ENCODE results near the gene CLRN2.

The CLRN2 gene

GRCh38 chr4:17514865-17515264 is at the start of gene CLRN2:
TSS of gene CLRN2 (plus strand) at chr4:17515165. CDS start at chr4:17515267, 102 bp downstream.
- Mint-ChIP-seq H3K36me3 (peaks cover 0 to 2% of the 10 kb centered on the region in 2 donors), H3K4me1 (peaks cover 13 to 22% of the 10 kb centered on the region in 2 donors), H3K27me3 (peaks cover 6 to 31% of the 10 kb centered on the region in 2 donors), H3K27ac (no peak within 1 kb of the TSS), H3K9me3 (no peaks in the 10 kb centered on the region), H3K4me3 (no peak within 1 kb of the TSS)
- ATAC-seq (replicated peaks) = no peak
- no peak for DNase-seq

GRCh38 chr4:17468619-17469221 is 46.2 kb upstream of the CLRN2 start:
- no peaks in the 10 kb centered on the region for H3K4me1 Mint-ChIP-seq
- H3K4me3 Mint-ChIP-seq = no peak overlapping the region
- DNase-seq = no peak
- H3K9me3 Mint-ChIP-seq = no peaks in the 10 kb centered on the region
- H3K27ac Mint-ChIP-seq = no peak overlapping the region
- ATAC-seq (replicated peaks) = no peak
- peaks cover 3 to 10% of the 10 kb centered on the region in 2 donors for H3K36me3 Mint-ChIP-seq
- no peaks in the 10 kb centered on the region for H3K27me3 Mint-ChIP-seq

- Mint-ChIP-seq H3K4me3 (no peak overlapping the region), H3K9me3 (no peaks in the 10 kb centered on the region), H3K27ac (no peak overlapping the region), H3K27me3 (no peaks in the 10 kb centered on the region), H3K4me1 (no peaks in the 10 kb centered on the region), H3K36me3 (peaks cover 3 to 6% of the 10 kb centered on the region in 2 donors)
- DNase-seq (no peak), ATAC-seq (replicated peaks) (no peak)
Measured at GRCh38 chr4:17469931-17470674, 44.9 kb upstream of the CLRN2 start.

DNA sequence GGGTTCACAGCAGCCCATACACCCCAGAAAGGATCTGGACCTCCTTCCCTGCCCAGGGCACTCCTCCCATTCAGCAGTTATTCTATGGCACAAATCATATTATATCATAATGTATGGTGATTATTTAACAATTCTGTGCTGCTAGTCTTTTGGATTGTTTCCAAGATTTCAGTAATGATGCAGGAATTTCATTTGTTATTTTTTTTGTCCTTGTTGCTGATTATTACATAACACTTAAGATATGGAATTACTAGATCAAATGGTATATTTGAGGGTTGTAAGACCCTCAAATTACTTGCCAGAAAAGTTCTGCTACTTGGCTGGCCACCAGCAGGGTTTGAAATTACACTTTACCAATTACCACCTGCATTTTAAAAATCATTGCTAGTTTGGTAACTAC is 39.5 kb upstream of the CLRN2 start:
- DNase-seq = no peak
- H3K4me1 Mint-ChIP-seq = peaks cover 5 to 13% of the 10 kb centered on the region in 2 donors
- no peak overlapping the region for H3K27ac Mint-ChIP-seq
- H3K36me3 Mint-ChIP-seq = peaks cover 6 to 14% of the 10 kb centered on the region in 2 donors
- no peak for ATAC-seq (replicated peaks)
- no peak overlapping the region for H3K4me3 Mint-ChIP-seq
- no peaks in the 10 kb centered on the region for H3K9me3 Mint-ChIP-seq
- H3K27me3 Mint-ChIP-seq = no peaks in the 10 kb centered on the region

DNA sequence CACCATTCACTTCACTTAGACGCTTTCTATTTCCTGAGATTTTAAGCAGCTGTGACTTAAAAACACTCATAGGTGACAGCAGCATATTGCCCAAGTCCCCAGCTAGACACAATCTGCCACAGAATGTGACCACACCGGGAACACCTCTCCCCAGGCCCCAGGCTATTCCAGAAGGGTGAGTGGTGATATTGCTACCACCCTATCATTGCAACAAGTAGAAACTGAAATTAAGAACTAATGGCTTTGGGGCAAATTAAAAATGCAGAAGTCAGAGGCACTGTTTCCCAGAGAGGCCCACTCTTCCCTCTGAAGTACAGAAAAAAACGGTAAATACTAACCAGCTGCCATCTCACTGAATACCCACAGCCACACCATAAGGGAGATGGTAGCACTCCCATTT is 38.1 kb upstream of the CLRN2 start:
- Mint-ChIP-seq H3K4me3 (no peak overlapping the region), H3K9me3 (no peaks in the 10 kb centered on the region), H3K27me3 (no peaks in the 10 kb centered on the region), H3K4me1 (peaks cover 5 to 13% of the 10 kb centered on the region in 2 donors), H3K27ac (peak overlapping the region; percentile 38), H3K36me3 (peaks cover 3 to 8% of the 10 kb centered on the region in 2 donors)
- ATAC-seq (replicated peaks) = no peak
- no peak for DNase-seq

DNA sequence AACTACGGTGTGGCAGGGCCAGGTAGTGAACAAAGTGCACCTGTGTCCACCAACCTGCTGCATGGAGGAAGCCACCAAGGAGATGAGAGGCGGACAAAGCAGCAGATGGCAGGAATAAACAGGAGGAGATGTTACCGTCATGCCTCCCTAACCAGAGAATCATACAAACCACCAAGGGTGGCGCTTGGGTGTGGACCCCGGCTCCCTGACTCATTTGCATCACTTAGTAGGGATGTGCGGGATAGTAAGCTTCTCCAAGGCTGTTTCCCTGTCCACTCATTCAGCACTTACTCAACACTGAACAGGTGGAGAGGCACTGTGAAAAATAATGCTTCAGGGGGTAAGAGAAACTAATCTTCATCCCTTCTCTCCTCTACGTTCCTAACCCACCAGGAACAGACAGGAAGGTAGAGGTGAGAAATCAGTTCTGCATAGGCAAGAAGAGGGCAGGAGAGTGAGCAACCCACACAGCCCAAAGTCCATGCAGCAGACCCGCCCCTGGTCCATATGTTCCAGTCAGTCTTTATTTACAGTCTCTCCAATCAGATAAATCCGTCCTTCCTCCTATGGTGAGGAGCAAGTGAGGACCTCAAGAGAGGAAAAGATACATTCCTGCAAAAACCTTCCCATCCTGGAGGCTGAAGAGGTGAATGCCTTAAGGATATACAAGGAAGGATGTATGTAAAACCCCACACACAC is 37.0 kb upstream of the CLRN2 start:
- no peak for ATAC-seq (replicated peaks)
- Mint-ChIP-seq H3K9me3 (no peaks in the 10 kb centered on the region), H3K4me3 (no peak overlapping the region), H3K27ac (no peak overlapping the region), H3K4me1 (peaks cover 5 to 13% of the 10 kb centered on the region in 2 donors), H3K36me3 (peaks cover 3 to 8% of the 10 kb centered on the region in 2 donors), H3K27me3 (no peaks in the 10 kb centered on the region)
- no peak for DNase-seq

- DNase-seq = no peak
- H3K27me3 Mint-ChIP-seq = no peaks in the 10 kb centered on the region
- H3K9me3 Mint-ChIP-seq = no peaks in the 10 kb centered on the region
- H3K4me1 Mint-ChIP-seq = peaks cover 5 to 13% of the 10 kb centered on the region in 2 donors
- H3K4me3 Mint-ChIP-seq = no peak overlapping the region
- no peak for ATAC-seq (replicated peaks)
- H3K36me3 Mint-ChIP-seq = peaks cover 9 to 22% of the 10 kb centered on the region in 2 donors
- H3K27ac Mint-ChIP-seq = no peak overlapping the region
Measured at GRCh38 chr4:17480210-17480927, 34.6 kb upstream of the CLRN2 start.

GRCh38 chr4:17480955-17481354 is 34.0 kb upstream of the CLRN2 start:
- peaks cover 5 to 13% of the 10 kb centered on the region in 2 donors for H3K4me1 Mint-ChIP-seq
- DNase-seq (no peak), ATAC-seq (replicated peaks) (no peak)

DNA sequence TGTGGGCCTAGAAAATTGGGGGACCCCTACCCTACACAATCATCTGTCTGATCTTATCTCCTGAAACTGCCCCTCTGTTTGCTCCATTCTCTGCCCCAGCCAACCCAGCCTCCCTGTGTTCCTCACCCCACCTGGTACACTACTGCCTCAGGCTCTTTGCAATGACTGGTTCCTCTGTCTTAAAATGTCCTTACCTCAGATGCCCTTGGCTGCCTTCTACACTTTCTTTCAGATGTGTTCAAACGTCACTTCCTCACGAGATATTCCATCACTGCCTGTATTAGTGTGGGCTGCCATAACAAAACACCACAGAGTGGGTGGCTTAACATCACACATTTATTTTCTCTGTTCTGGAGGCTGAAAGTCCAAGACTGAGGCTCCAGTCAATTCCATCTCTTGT is 32.2 kb upstream of the CLRN2 start:
- Mint-ChIP-seq H3K4me1 (no peaks in the 10 kb centered on the region), H3K27ac (no peak overlapping the region), H3K9me3 (no peaks in the 10 kb centered on the region), H3K4me3 (no peak overlapping the region), H3K36me3 (peaks cover 14 to 28% of the 10 kb centered on the region in 2 donors), H3K27me3 (no peaks in the 10 kb centered on the region)
- peak in 1 of 2 donors; percentile 18 for ATAC-seq (replicated peaks)
- no peak for DNase-seq

More at GRCh38 chr4:17480955-17481354, 34.0 kb upstream of the CLRN2 start:
- no peaks in the 10 kb centered on the region for H3K27me3 Mint-ChIP-seq
- no peak overlapping the region for H3K27ac Mint-ChIP-seq
- H3K9me3 Mint-ChIP-seq = no peaks in the 10 kb centered on the region
- peaks cover 12 to 25% of the 10 kb centered on the region in 2 donors for H3K36me3 Mint-ChIP-seq
- H3K4me3 Mint-ChIP-seq = no peak overlapping the region

- Mint-ChIP-seq H3K27ac (no peak overlapping the region), H3K9me3 (no peaks in the 10 kb centered on the region), H3K27me3 (no peaks in the 10 kb centered on the region), H3K4me3 (no peak overlapping the region), H3K4me1 (peaks cover 11 to 16% of the 10 kb centered on the region in 2 donors), H3K36me3 (peaks cover 38 to 66% of the 10 kb centered on the region in 2 donors)
- no peak for ATAC-seq (replicated peaks)
- no peak for DNase-seq
Measured at GRCh38 chr4:17489123-17489522, 25.8 kb upstream of the CLRN2 start.

GRCh38 chr4:17489721-17490120 is 25.2 kb upstream of the CLRN2 start:
- ATAC-seq (replicated peaks) (peak; percentile 36 to 52), DNase-seq (no peak)
- Mint-ChIP-seq H3K4me1 (peaks cover 15 to 22% of the 10 kb centered on the region in 2 donors), H3K9me3 (no peaks in the 10 kb centered on the region), H3K4me3 (no peak overlapping the region), H3K27ac (no peak overlapping the region), H3K36me3 (peaks cover 43 to 69% of the 10 kb centered on the region in 2 donors), H3K27me3 (no peaks in the 10 kb centered on the region)

DNA sequence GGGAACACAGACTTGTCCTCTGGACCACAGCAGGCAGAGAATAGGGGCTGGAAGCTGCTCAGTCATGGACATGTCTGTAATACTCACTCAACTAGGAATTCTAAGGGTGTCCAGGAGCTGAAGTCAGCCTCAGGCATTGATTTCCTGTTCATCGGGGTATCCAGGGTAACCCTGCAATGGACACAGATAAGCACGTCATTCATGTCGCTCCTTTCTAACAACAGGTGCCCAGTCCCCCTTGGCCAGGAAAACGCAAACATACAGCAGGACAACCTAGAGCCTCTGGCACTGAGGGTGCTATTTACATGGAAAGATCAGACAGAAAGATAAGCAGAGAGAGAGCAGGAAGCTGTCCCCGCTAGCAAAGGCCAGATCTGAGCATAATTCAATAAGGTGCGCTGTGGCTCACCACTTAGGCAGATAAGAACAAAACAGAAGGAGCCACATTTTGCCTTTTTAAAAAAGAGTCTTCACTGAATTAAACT is 24.3 kb upstream of the CLRN2 start:
- Mint-ChIP-seq H3K36me3 (peaks cover 41 to 68% of the 10 kb centered on the region in 2 donors), H3K27ac (no peak overlapping the region), H3K4me1 (peaks cover 15 to 24% of the 10 kb centered on the region in 2 donors), H3K4me3 (no peak overlapping the region), H3K9me3 (no peaks in the 10 kb centered on the region), H3K27me3 (no peaks in the 10 kb centered on the region)
- DNase-seq (no peak), ATAC-seq (replicated peaks) (no peak)

DNA sequence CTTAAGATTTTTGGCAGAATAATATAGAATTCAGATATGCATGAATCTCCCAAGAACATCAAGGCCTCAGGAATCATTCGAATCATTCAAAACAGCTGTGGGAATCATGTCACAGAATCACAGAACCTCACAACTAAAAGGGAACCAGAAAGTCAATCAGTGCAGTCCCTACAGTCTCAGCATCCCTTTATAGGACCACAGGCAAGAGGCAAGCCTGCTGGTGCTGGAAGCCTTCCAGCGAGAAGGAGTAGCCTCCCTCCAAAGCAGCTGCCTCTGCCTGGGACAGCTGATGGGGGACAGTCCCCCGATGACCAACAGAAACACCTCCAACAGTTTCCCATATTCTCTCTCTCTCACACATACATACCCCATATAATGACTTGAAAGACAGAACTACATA is 23.8 kb upstream of the CLRN2 start:
- Mint-ChIP-seq H3K36me3 (peaks cover 42 to 70% of the 10 kb centered on the region in 2 donors), H3K9me3 (no peaks in the 10 kb centered on the region), H3K27me3 (no peaks in the 10 kb centered on the region), H3K4me1 (peaks cover 15 to 24% of the 10 kb centered on the region in 2 donors), H3K27ac (no peak overlapping the region), H3K4me3 (no peak overlapping the region)
- DNase-seq (no peak), ATAC-seq (replicated peaks) (no peak)

Measured in stimulated activated naive B cell treated with anti-CD40 and anti-IgM and Interleukin-4, amounts not matched to agents 10 μg/mL and 1 μg/mL and 100 μg/mL, for 72 hours (primary cell).